ENCODE measurements around the gene BCAT1.

Gene BCAT1

DNA sequence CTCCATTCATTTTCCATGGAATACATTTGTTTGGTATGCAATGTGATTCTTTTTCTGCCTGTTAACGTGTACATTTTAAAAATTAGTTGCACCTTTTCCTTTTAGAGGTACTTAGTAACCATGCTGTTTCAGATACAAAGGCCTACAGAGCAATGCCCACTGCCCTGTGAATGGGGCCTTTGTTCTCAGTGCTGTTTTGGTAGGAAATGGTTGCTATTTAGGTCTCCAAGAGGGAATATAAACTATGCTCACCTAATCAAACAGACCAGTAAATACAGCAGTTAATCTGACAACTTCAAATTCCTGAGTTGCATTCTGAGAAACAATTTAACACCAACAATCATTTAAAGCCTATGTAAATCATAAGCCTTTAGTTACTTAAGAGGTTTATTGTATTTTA, 188.7 kb downstream of the BCAT1 start:
- no peak for DNase-seq

Measured in fibroblast of skin of back (primary cell).